BE2C (cell line): ENCODE results near the gene PI3.

Experiments
- DNase-seq: peaks from one replicate; pipeline ENCODE4 v3.0.0-alpha.2; 2020
- H3K27me3 ChIP-seq: fragments of 250-450 bp; sonication (Bioruptor Pico); 2 replicates; pipeline ENCODE4 v1.5.1; 2020; ENCODE audit warnings: mild to moderate bottlenecking
- H3K36me3 ChIP-seq: fragments of 250-450 bp; sonication (Bioruptor Pico); 2 replicates; pipeline ENCODE4 v1.5.1; 2020; ENCODE audit warnings: mild to moderate bottlenecking
- H3K4me1 ChIP-seq: fragments of 250-450 bp; sonication (Bioruptor Pico); 2 replicates; pipeline ENCODE4 v1.5.1; 2020
- H3K4me3 ChIP-seq: 2 replicates; pipeline ENCODE4 v1.5.1; 2011; ENCODE audit warnings: low read depth, low read length
- H3K9me3 ChIP-seq: fragments of 250-450 bp; sonication (Bioruptor Pico); 2 replicates; pipeline ENCODE4 v1.5.1; 2020
- CTCF ChIP-seq: IDR thresholded peaks from 2 replicates; pipeline ENCODE4 v1.5.1; 2012; ENCODE audit warnings: mild to moderate bottlenecking, low read depth, low read length

The PI3 gene

GRCh38 chr20:45157962-45158361 is 16.7 kb upstream of the PI3 start:
- Histone ChIP-seq H3K9me3 (no peaks in the 10 kb centered on the region), H3K4me3 (no peak overlapping the region), H3K4me1 (no peaks in the 10 kb centered on the region), H3K36me3 (no peaks in the 10 kb centered on the region), H3K27me3 (no peaks in the 10 kb centered on the region; the same call in none of the 2 replicates)
- TF ChIP-seq CTCF: no peak
- DNase-seq: no peak

- Histone ChIP-seq H3K36me3 (no peaks in the 10 kb centered on the region), H3K27me3 (peaks cover 3% of the 10 kb centered on the region; the same call in 1 of the 2 replicates), H3K4me3 (no peak overlapping the region), H3K4me1 (no peaks in the 10 kb centered on the region), H3K9me3 (no peaks in the 10 kb centered on the region)
- DNase-seq: no peak
- TF ChIP-seq CTCF: no peak
These were observed 11.5 kb upstream of the PI3 start for GRCh38 chr20:45163083-45163803.

GRCh38 chr20:45164906-45165305 is 9.8 kb upstream of the PI3 start:
- DNase-seq: no peak
- Histone ChIP-seq H3K4me1 (no peaks in the 10 kb centered on the region), H3K4me3 (no peak overlapping the region), H3K9me3 (no peaks in the 10 kb centered on the region; the same call in 1 of the 2 replicates), H3K27me3 (peaks cover 3% of the 10 kb centered on the region; the same call in 1 of the 2 replicates), H3K36me3 (no peaks in the 10 kb centered on the region)
- no peak for TF ChIP-seq CTCF

- no peak for TF ChIP-seq CTCF
- H3K36me3 ChIP-seq: no peaks in the 10 kb centered on the region
These were observed 1.2 kb upstream of the PI3 start for GRCh38 chr20:45173522-45173921.

GRCh38 chr20:45176526-45177267 is 2.0 kb downstream of the PI3 start:
- no peak overlapping the region for H3K4me3 ChIP-seq
- TF ChIP-seq CTCF: no peak
- H3K36me3 ChIP-seq: no peaks in the 10 kb centered on the region
- H3K9me3 ChIP-seq: no peaks in the 10 kb centered on the region
- no peaks in the 10 kb centered on the region for H3K4me1 ChIP-seq
- no peak for DNase-seq
- peaks cover 10% of the 10 kb centered on the region for H3K27me3 ChIP-seq

More at GRCh38 chr20:45173522-45173921, 1.2 kb upstream of the PI3 start:
- Histone ChIP-seq H3K9me3 (no peaks in the 10 kb centered on the region; the same call in 1 of the 2 replicates), H3K4me1 (no peaks in the 10 kb centered on the region), H3K27me3 (peaks cover 10% of the 10 kb centered on the region), H3K4me3 (no peak overlapping the region)
- DNase-seq: no peak

GRCh38 chr20:45179166-45179565 is 4.5 kb downstream of the PI3 start:
- TF ChIP-seq CTCF: no peak
- Histone ChIP-seq H3K4me1 (no peaks in the 10 kb centered on the region), H3K36me3 (no peaks in the 10 kb centered on the region), H3K4me3 (no peak overlapping the region), H3K9me3 (no peaks in the 10 kb centered on the region), H3K27me3 (peaks cover 10% of the 10 kb centered on the region)
- no peak for DNase-seq
